Measurements from ENCODE around the gene NR2E1. TPM values are rescaled to one million over a fixed set of nuclear protein-coding genes. Genes with fewer than 3 reads are reported as not detected.

NR2E1 gene
- total and polyA plus RNA-seq, 2 of the 4 experiments (the other 2 are of a cell fraction) = not detected

- no peaks in the 10 kb centered on the region for H3K9me1 ChIP-seq (ENCODE audit: insufficient read depth, low read length)
- no TSS peak for BruUV-seq (replicated peaks)
- 80% methylated on average over 1 of the region's 2 CpGs; no CpG with 5 or more reads in 1 of the 2 experiments for WGBS, 2 experiments (ENCODE audit: extremely low coverage in 2 of 2, insufficient read length in 1 of 2)
- H2BK120ac ChIP-seq (ENCODE audit: low read depth, low read length) = no peak overlapping the region
- H2BK15ac ChIP-seq (ENCODE audit: low read depth, low read length) = no peak overlapping the region
- no peak overlapping the region for H3K9ac ChIP-seq (ENCODE audit: low read depth, low read length)
- TF ChIP-seq RAD21 (IDR thresholded peaks at IDR 0.05; ENCODE audit: low read length) (no peak), SMC3 (IDR thresholded peaks at IDR 0.05; ENCODE audit: low read depth, low read length) (no peak), POLR2A (IDR thresholded peaks at IDR 0.05; ENCODE audit: low read depth, low read length) (no peak), NFE2L2 (IDR thresholded peaks at IDR 0.05; ENCODE audit: low read depth, low read length) (no peak), RCOR1 (IDR thresholded peaks at IDR 0.05; ENCODE audit: insufficient replicate concordance, low read length) (no peak), MAFK (IDR thresholded peaks at IDR 0.05; ENCODE audit: low read depth, low read length) (no peak), CTCF (conservative IDR thresholded peaks at IDR 0.05; ENCODE audit: low read depth, low read length) (no peak), FOS (IDR thresholded peaks at IDR 0.05; ENCODE audit: low read depth, low read length) (no peak), MXI1 (IDR thresholded peaks at IDR 0.05; ENCODE audit: borderline replicate concordance, low read depth, low read length) (no peak), CHD1 (IDR thresholded peaks at IDR 0.05; ENCODE audit: low read depth, low read length) (no peak), ELK1 (IDR thresholded peaks at IDR 0.05; ENCODE audit: borderline replicate concordance, low read depth, low read length) (no peak), RFX5 (IDR thresholded peaks at IDR 0.05; ENCODE audit: low read depth, low read length) (no peak), CEBPB (IDR thresholded peaks at IDR 0.05; ENCODE audit: low read depth, low read length) (no peak)
- H3K18ac ChIP-seq (ENCODE audit: low read depth, low read length) = no peak overlapping the region
- H3K36me3 ChIP-seq (ENCODE audit: control insufficient read depth, insufficient read depth, low read length) = peaks cover 8% of the 10 kb centered on the region
- H3K4me1 ChIP-seq (ENCODE audit: control insufficient read depth, insufficient read depth, low read length) = no peaks in the 10 kb centered on the region
- no peak overlapping the region for H3K4ac ChIP-seq (ENCODE audit: low read depth, low read length)
- DNase-seq = no peak
- ChIA-PET CTCF (no interaction called here), POLR2A (ENCODE audit: unreplicated experiment) (no interaction called here)
- no peak overlapping the region for H2AK9ac ChIP-seq (replicated peaks; ENCODE audit: low read depth, low read length, poor library complexity)
- in situ Hi-C loops (cut with MboI; ENCODE audit: low sequenced_read_pairs) (no loop called here), dilution Hi-C loops (cut with HindIII; ENCODE audit: low sequenced_read_pairs, unreplicated experiment) (no loop called here), intact Hi-C loops (cut with micrococcal nuclease) (no loop called here)
- no peak overlapping the region for H2BK5ac ChIP-seq (ENCODE audit: low read depth, low read length, poor library complexity, severe bottlenecking)
- peaks cover 3% of the 10 kb centered on the region for H4K20me1 ChIP-seq (ENCODE audit: insufficient read depth, low read length)
- no peak overlapping the region for H3K27ac ChIP-seq (ENCODE audit: insufficient read depth, low read length)
- H2AK5ac ChIP-seq (ENCODE audit: low read depth, low read length) = no peak overlapping the region
- H2BK20ac ChIP-seq (ENCODE audit: low read depth, low read length) = no peak overlapping the region
- no peak overlapping the region for H4K5ac ChIP-seq (ENCODE audit: low read depth, low read length)
- H3K4me3 ChIP-seq (ENCODE audit: insufficient read depth, low read depth, low read length) = no peak overlapping the region
- no peaks in the 10 kb centered on the region for H3K9me3 ChIP-seq (ENCODE audit: control insufficient read depth, insufficient read depth, low read length)
- H2AFZ ChIP-seq (replicated peaks; ENCODE audit: low read length, poor library complexity) = no peak overlapping the region
- H4K91ac ChIP-seq (ENCODE audit: insufficient read depth, low read depth, low read length) = no peak overlapping the region
- no peak overlapping the region for H3K23ac ChIP-seq (ENCODE audit: low read depth, low read length)
- no peak for ATAC-seq (ENCODE audit: low read depth)
- H3K27me3 ChIP-seq (ENCODE audit: control insufficient read depth, insufficient read depth, low read length) = no peaks in the 10 kb centered on the region
- H3K56ac ChIP-seq (ENCODE audit: extremely low read depth, insufficient read depth, low read length) = no peak overlapping the region
- H3K14ac ChIP-seq (replicated peaks; ENCODE audit: low read depth, low read length) = no peak overlapping the region
- peaks cover 11 to 24% of the 10 kb centered on the region in 2 experiments; a peak in 3 of 4 replicates for H3K79me1 ChIP-seq (ENCODE audit: low read depth in 1 of 2, low read length in 2 of 2)
- no peak overlapping the region for H4K8ac ChIP-seq (ENCODE audit: low read depth in 2 of 2, low read length in 2 of 2)
- no peak overlapping the region for H3K4me2 ChIP-seq (ENCODE audit: low read depth, low read length)
Measured at GRCh38 chr6:108222064-108222463, 56.2 kb downstream of the NR2E1 start.

All from IMR-90 (cell line).